Neutrophil (primary cell): ENCODE data around the gene SMOC2.

Source experiments
- H3K27ac ChIP-seq: fragments of 200-600 bp; sonication (generic); 2 replicates; pipeline ENCODE4 v1.5.1; 2016; ENCODE audit warnings: mild to moderate bottlenecking, moderate library complexity
- H3K27me3 ChIP-seq: fragments of 200-600 bp; sonication (generic); 2 replicates; pipeline ENCODE4 v1.6.0; 2016; ENCODE audit warnings: mild to moderate bottlenecking
- H3K36me3 ChIP-seq: fragments of 200-600 bp; sonication (generic); 2 replicates; pipeline ENCODE4 v1.5.1; 2017
- H3K4me1 ChIP-seq, 2 experiments: fragments of 200-600 bp in 1 of 2; sonication (generic) in 1 of 2; 1 replicate in 1 of 2; 2 replicates in 1 of 2; pipeline versions ENCODE4 v1.5.1 to v1.6.1; 2013 to 2016; ENCODE audit warnings: low read depth in 1 of 2, low read length in 1 of 2, mild to moderate bottlenecking in 1 of 2, moderate library complexity in 1 of 2; ENCODE audit not compliant: control insufficient read depth in 1 of 2, insufficient read depth in 1 of 2
- H3K4me3 ChIP-seq, 2 experiments: fragments of 200-600 bp in 1 of 2; sonication (generic) in 1 of 2; 1 replicate in 1 of 2; 2 replicates in 1 of 2; pipeline ENCODE4 v1.5.1; 2013 to 2016; ENCODE audit warnings: low read depth in 1 of 2, low read length in 1 of 2, mild to moderate bottlenecking in 1 of 2, moderate library complexity in 1 of 2
- H3K9me3 ChIP-seq: fragments of 200-600 bp; sonication (generic); 2 replicates; pipeline ENCODE4 v1.5.1; 2016
- CTCF ChIP-seq: fragments of 200-600 bp; sonication (generic); IDR thresholded peaks from 2 replicates; pipeline ENCODE4 v1.5.1; 2016; ENCODE audit warnings: antibody characterized with exemption

Gene SMOC2

DNA sequence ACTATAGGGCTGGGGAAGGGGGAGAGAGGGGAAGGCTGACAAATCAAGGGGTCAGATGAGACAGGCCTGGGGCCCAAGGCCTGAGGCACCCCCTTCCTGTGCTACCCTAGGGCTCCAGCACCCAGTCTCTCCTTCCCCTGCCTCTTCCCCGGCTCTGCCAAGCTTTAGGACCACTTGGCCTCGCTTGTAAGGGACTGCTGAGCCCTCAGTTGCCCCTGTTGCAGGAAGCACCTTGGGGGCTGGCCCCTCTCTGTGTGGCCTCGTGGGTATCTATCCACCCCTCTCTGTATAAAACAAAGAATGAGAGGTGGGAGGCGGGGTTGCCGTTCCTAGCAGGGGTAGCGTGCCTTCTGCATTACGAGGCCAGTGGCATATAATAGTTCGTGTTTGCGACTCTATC lies 21.4 kb upstream of the SMOC2 start:
- Histone ChIP-seq H3K27ac (no peak overlapping the region), H3K9me3 (no peaks in the 10 kb centered on the region), H3K27me3 (no peaks in the 10 kb centered on the region)

DNA sequence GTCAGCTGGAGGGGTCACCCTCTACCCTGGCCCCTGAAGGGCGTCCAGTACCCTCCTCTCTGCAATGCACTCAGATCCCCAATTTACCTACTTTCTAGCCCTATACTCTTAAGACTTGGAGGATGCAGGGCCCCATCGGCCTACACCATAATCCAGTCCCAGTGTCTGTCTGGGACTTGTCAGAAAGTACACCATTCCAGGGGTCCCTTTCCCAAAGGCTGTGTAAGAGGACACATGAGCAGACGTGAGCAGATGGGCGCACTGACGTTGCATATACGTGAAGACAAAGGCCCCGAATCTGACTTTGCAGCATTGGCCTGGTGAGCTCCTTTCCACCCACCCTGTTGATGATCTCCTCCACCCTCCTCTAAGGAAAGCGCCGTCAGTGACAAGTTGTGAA lies 20.9 kb upstream of the SMOC2 start:
- Histone ChIP-seq H3K27ac (no peak overlapping the region), H3K4me3 (no peak overlapping the region), H3K36me3 (no peaks in the 10 kb centered on the region), H3K4me1 (no peaks in the 10 kb centered on the region), H3K9me3 (no peaks in the 10 kb centered on the region), H3K27me3 (no peaks in the 10 kb centered on the region)
- TF ChIP-seq CTCF: no peak

More for the DNA sequence above, 21.4 kb upstream of the SMOC2 start:
- Histone ChIP-seq H3K4me3 (no peak overlapping the region), H3K4me1 (no peaks in the 10 kb centered on the region), H3K36me3 (no peaks in the 10 kb centered on the region)
- no peak for TF ChIP-seq CTCF

GRCh38 chr6:168420706-168421105 lies 20.3 kb upstream of the SMOC2 start:
- Histone ChIP-seq H3K27me3 (no peaks in the 10 kb centered on the region), H3K27ac (no peak overlapping the region), H3K4me3 (no peak overlapping the region), H3K9me3 (no peaks in the 10 kb centered on the region), H3K36me3 (no peaks in the 10 kb centered on the region), H3K4me1 (no peaks in the 10 kb centered on the region)
- TF ChIP-seq CTCF: no peak

GRCh38 chr6:168427184-168427583 lies 13.8 kb upstream of the SMOC2 start:
- no peak for TF ChIP-seq CTCF
- Histone ChIP-seq H3K27ac (no peak overlapping the region), H3K36me3 (no peaks in the 10 kb centered on the region), H3K4me3 (no peak overlapping the region), H3K9me3 (no peaks in the 10 kb centered on the region), H3K4me1 (no peaks in the 10 kb centered on the region), H3K27me3 (no peaks in the 10 kb centered on the region)

- TF ChIP-seq CTCF: no peak
Observed at GRCh38 chr6:168428052-168428826, 12.7 kb upstream of the SMOC2 start.

More at GRCh38 chr6:168428052-168428826, 12.7 kb upstream of the SMOC2 start:
- no peaks in the 10 kb centered on the region for H3K4me1 ChIP-seq
- no peaks in the 10 kb centered on the region for H3K36me3 ChIP-seq
- no peaks in the 10 kb centered on the region for H3K27me3 ChIP-seq
- H3K4me3 ChIP-seq: no peak overlapping the region
- no peak overlapping the region for H3K27ac ChIP-seq
- H3K9me3 ChIP-seq: no peaks in the 10 kb centered on the region
